GM21825 (cell line): ENCODE data around the gene ANO2.

Source experiments
- ATAC-seq: cut with Tn5 transposase; IDR thresholded peaks from one replicate; pipeline ENCODE4 v1.9.1; 2021; ENCODE audit warnings: mild to moderate bottlenecking, moderate library complexity; ENCODE audit not compliant: unreplicated experiment

The ANO2 gene

GRCh38 chr12:5588176-5588575 lies 356.9 kb downstream of the ANO2 start:
- no peak for ATAC-seq

DNA sequence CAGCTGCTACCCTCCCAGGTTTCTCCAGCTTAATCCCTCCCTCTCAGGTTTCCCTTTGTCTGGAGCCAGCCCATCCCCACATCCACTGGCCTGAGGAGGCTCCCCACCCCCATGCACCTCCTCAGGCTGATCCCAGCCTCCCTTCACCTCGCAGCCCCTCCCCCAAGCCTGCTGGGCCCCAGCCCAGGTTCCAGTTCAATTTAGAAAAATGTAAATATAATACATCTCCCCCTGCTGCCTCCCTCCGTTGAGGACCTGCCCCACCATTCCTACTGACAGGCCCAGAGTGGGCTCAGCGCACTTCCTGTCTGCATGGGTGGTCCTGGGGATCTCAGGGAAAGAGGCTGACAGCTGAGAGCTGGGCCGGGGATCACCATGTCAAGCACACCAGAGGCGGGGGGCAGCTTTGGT lies 357.3 kb downstream of the ANO2 start:
- no peak for ATAC-seq

DNA sequence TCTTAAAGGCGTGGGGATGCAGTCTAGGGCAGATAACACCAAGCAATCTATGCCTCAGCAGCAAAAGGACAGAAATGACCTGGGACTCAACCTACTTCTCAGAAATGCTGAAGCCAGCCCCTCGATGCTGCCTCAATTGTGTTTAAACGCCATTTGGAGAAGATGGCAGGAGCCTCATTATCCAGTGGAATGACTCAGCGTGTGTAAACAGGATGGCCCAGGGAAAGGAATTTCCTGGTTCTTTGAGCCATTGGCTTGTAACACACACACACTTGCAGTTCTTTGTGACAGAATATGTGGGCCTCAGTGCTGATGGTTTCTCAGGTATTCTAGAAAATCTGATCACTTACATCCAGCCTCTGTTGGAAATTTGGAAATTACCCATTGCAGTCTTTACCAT lies 358.9 kb downstream of the ANO2 start:
- ATAC-seq: no peak

DNA sequence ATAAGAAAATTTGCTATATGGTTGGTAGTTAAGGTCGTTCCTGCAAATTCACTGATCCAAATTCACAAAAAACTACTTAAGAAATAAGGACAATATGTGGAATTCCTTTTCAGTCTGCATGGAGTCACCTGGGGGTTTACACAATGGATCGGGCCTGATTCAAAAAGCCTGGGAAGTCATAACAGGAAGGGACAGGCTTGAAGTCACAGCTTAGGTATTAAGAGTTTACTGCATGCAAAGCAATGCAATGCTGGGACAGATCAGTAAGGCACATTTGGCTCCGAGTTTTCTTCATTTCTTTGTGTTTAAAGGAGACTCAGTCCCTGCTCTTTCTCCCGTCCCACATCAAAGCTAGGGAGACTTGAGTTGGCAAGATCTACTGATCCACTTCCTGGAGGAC lies 359.9 kb downstream of the ANO2 start:
- ATAC-seq: no peak

DNA sequence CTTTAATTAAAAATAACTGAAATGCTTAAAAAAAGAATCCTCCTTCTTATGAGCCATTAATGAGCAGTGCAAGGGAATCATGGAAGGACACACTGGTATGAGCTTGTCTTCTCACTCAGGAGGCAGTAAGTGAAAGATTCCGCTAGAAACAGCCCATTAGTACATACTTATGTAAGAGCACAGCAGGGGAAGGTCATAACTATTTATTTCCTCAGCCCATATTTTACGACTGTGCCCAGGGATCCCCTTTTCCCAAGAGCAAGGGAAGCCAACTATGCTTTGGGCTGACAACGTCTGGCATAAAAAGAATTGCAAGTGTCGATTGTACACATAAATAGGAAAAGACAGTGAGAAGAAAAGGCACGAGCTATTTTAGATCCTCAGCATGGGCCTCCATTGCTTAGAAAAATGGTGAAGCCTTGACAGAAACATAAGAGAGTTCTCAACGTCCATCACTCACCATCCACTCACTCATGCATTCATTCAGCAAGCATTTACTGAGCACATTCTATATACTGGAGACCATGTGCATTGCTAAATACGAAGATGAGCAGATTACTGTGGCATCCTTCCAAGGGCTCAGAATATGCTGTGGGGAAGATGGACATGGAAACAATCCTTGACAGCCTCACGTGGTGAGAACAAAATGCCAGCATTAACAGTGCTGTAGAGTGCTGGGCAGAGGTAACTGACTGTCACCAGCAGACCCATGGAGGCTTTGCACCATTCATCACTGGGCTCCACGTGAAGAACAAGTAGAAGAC lies 360.5 kb downstream of the ANO2 start:
- no peak for ATAC-seq

DNA sequence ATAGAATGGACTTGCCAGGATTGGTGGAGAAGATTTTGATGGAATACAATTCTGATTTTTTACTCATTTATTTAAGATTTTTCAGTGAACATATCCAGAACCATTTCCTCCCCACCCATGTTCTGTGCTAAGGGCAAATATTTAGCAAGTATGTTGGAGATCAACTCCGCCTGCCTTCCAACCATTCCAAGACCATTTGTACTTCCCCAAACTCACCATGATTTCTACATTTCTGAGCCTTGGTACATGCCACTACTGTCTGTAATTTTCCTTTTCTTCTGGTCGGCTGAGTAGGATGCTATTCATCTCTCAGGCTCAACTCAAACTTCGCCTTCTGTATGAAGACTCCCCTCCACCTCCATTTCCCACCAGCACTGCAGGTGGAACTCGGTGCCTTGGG lies 362.5 kb downstream of the ANO2 start:
- no peak for ATAC-seq

GRCh38 chr12:5582018-5582417 lies 363.0 kb downstream of the ANO2 start:
- ATAC-seq: no peak

- ATAC-seq: no peak
Observed at GRCh38 chr12:5581616-5582015, 363.4 kb downstream of the ANO2 start.

DNA sequence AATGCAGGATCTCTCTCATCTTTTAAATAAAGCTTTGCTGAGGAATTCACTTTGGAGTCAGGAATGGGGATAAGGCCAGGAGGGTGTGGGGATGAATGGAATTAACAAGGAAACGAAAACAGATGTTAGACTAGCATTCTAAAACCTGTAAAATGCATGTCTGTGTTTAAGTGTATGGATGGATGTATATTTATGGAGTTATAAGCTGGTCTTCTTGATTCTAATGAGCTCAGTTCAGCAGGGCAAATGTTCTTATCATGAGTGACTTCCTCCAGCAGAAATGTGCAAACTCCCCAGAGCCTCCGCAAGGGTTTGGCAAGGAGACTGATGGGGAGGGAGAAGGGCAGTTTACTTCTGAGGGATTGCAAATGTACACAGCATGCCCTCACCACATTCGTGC lies 364.0 kb downstream of the ANO2 start:
- ATAC-seq: no peak

- no peak for ATAC-seq
Observed at GRCh38 chr12:5578775-5579174, 366.3 kb downstream of the ANO2 start.

GRCh38 chr12:5577741-5578140 lies 367.3 kb downstream of the ANO2 start:
- no peak for ATAC-seq

DNA sequence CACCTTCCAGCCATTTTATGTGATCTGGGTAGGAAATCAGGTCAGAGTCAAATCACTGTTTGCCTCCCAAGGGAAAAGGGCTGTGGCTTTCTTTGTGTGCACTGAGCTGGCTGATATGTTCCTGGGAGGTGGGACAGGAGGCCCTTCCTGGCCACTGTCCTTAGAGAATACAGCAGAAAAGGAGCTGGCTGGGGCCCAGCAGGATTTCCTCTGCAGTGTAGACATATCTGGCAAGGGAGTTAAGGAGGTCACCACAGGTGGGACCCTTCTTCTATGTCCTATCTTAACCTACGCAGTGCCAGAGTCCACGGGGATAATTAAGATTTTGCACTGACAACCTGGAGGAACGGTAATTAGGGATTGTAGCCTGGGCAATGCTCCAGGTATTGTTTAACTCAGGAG lies 367.8 kb downstream of the ANO2 start:
- no peak for ATAC-seq

DNA sequence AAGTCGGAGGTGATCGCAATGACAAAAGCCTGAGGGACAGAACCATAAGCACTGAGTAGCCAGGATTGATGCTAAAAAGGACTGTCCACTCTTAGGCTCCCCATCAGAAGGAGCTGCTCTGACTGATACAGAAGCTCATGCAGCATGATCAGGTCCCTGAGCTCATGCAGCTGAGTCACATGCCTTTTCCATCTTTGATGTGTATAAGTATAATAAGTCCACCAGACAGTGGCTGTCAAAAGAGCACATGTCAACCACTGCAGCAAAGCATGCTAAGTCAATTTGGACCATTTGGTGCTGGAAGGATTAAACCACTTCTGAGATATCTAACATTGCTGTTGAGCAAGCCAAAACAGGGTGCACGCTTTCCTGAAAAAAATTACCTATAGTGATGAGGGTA lies 369.1 kb downstream of the ANO2 start:
- no peak for ATAC-seq

GRCh38 chr12:5575232-5575631 lies 369.8 kb downstream of the ANO2 start:
- no peak for ATAC-seq

DNA sequence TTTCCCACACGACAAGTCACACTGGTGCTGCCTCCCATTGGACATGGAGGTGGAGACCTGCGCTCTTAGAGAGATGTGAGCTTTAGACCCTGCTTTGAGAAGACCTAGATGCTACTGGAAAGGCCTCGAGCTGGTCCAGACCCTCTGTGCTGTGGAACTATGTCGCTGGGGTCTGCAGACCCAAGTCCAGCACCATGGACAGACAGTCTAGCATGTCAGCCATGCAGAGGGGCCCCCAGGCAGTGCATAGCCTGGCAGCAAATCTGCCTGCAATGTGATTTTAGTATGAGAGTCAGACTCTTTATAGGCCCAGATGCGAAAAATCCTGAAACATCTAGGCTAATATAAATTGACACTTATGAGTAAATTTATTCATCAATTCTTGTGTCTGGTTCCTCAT lies 371.7 kb downstream of the ANO2 start:
- no peak for ATAC-seq

DNA sequence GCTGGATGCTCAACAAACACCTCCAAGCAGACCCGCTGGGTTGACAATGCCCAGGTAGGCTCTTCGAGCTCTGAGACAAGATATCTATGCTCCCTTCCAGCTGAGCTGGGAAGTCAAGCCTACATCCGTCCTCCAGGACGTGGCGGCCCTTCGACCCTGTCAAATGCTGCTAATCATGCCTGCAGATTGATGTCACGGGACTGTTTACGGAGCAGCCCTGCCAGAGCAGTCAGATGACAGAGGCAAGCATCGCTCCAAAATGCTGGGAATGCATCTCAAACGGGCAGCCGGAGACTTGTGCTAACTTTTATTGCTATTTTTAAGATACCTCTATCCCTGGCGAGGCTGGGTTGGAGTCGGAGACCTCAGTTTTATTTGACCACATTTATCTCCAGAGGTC lies 373.9 kb downstream of the ANO2 start:
- no peak for ATAC-seq

GRCh38 chr12:5570416-5570815 lies 374.6 kb downstream of the ANO2 start:
- ATAC-seq: no peak

DNA sequence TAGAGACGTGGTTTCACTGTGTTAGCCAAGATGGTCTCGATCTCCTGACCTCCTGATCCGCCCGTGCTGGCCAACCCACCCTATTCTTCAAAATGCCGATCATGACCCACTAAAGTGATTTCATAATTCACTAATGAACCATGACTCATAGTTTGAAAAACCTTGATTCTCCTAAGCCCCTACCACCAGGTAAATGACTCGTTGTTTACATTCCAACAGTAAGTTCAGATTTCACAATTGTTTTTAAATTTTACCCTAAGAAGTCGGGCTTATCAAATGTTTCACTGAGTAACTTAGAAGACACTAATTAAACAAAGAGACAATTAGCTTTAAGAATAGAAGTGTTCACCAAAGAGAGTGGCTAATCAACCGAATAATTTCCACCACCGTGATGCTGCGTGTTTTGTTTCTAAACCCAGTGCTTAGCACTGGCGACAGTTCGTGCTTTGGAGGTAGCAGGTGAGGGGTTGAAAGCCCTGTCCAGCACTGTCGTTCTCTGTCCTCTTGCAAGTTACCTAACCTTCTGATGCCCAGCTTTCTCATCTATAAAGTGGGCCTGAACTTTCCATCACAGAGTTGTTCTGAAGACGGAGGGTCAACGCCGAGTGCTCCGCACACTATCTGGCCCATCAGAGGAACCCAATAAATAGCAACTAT lies 376.6 kb downstream of the ANO2 start:
- ATAC-seq: no peak

- no peak for ATAC-seq
Observed at GRCh38 chr12:5567016-5567725, 377.9 kb downstream of the ANO2 start.

GRCh38 chr12:5565933-5566599 lies 379.0 kb downstream of the ANO2 start:
- no peak for ATAC-seq

DNA sequence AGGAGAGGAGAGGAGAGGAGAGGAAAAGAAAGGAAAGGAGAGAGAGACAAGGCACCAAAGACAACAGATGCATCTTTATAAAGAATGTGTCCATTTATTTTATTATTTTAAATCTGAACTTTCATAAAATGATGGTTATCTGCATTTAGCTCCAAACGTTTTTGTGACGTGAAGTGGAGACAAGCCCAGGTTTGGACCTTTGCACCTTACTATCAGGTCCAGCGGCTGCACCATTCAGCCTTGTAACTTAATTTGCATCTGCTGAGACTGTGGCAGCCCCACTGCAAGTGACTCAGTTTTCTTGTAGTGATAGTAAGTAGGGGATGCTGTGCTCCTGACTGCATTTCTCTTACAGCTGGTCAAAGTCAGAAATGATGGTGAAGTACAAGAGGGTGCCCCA lies 382.5 kb downstream of the ANO2 start:
- no peak for ATAC-seq

GRCh38 chr12:5561846-5562245 lies 383.2 kb downstream of the ANO2 start:
- no peak for ATAC-seq
